SU-DHL-6 (cell line): Measurements from ENCODE around the gene GATAD2B.
A peak's percentile ranks its signal among the peaks of the same experiment; 100 is the strongest.

Source experiments
- H2AFZ ChIP-seq: fragments of 200-600 bp; sonication (generic); 2 replicates; pipeline ENCODE4 v1.6.1; 2014; ENCODE audit warnings: low read depth, mild to moderate bottlenecking, moderate library complexity, mixed read lengths, antibody characterized with exemption, low read length; ENCODE audit not compliant: severe bottlenecking
- H3F3A ChIP-seq: fragments of 200-600 bp; shearing (Covaris generic); 2 replicates; pipeline ENCODE4 v1.6.0; 2016; ENCODE audit warnings: antibody characterized with exemption, mild to moderate bottlenecking; ENCODE audit not compliant: insufficient read depth
- H3K27ac ChIP-seq: fragments of 200-600 bp; sonication (generic); 2 replicates; pipeline ENCODE4 v1.5.1; 2016; ENCODE audit warnings: low read depth, mild to moderate bottlenecking, low read length, moderate library complexity, mixed read lengths
- H3K27me3 ChIP-seq: fragments of 200-600 bp; sonication (generic), shearing (Covaris generic); 2 replicates; pipeline ENCODE4 v1.6.0; 2014; ENCODE audit warnings: mild to moderate bottlenecking, low read length
- H3K36me3 ChIP-seq: fragments of 200-600 bp; sonication (generic); 2 replicates; pipeline ENCODE4 v1.6.1; 2014; ENCODE audit warnings: mild to moderate bottlenecking, low read length, mixed read lengths
- H3K4me2 ChIP-seq: fragments of 300-600, 200-600 bp; shearing (Covaris generic), sonication (generic); 2 replicates; pipeline ENCODE4 v1.6.0; 2014; ENCODE audit warnings: low read length, low read depth, mild to moderate bottlenecking; ENCODE audit not compliant: poor library complexity, severe bottlenecking
- H3K4me3 ChIP-seq: fragments of 200-600 bp; sonication (generic); 2 replicates; pipeline ENCODE4 v1.5.1; 2014; ENCODE audit warnings: antibody characterized with exemption, low read length, mild to moderate bottlenecking, mixed read lengths; ENCODE audit not compliant: insufficient read depth, poor library complexity, severe bottlenecking
- H3K79me2 ChIP-seq: fragments of 200-600 bp; sonication (generic); 2 replicates; pipeline ENCODE4 v1.6.1; 2014; ENCODE audit warnings: mild to moderate bottlenecking, low read length, moderate library complexity; ENCODE audit not compliant: insufficient read depth
- H3K9ac ChIP-seq: fragments of 200-600 bp; sonication (generic); 2 replicates; pipeline ENCODE4 v1.7.0; 2014; ENCODE audit warnings: mild to moderate bottlenecking, low read length
- H3K9me2 ChIP-seq: fragments of 200-600 bp; sonication (generic); replicated peaks from 2 replicates; pipeline ENCODE4 v1.6.1; 2014; ENCODE audit warnings: low read length; ENCODE audit not compliant: insufficient read depth
- H3K9me3 ChIP-seq: fragments of 200-600 bp; sonication (generic); 2 replicates; pipeline ENCODE4 v1.6.1; 2014; ENCODE audit warnings: low read length, mixed read lengths; ENCODE audit not compliant: insufficient read depth
- H4K20me1 ChIP-seq: fragments of 200-600 bp; sonication (generic); 2 replicates; pipeline ENCODE4 v1.6.1; 2014; ENCODE audit warnings: low read depth, mild to moderate bottlenecking, antibody characterized with exemption, low read length, moderate library complexity, mixed read lengths
- CTCF ChIP-seq: fragments of 200-600 bp; sonication (generic); IDR thresholded peaks from one replicate; pipeline ENCODE4 v1.5.1; 2017; ENCODE audit warnings: antibody characterized with exemption, mild to moderate bottlenecking, low read length, moderate library complexity; ENCODE audit not compliant: insufficient read depth, poor library complexity, severe bottlenecking
- EZH2phosphoT487 ChIP-seq: fragments of 200-600 bp; sonication (generic), shearing (Covaris generic); conservative IDR thresholded peaks from 2 replicates; pipeline ENCODE4 v1.6.1; 2018; ENCODE audit warnings: mild to moderate bottlenecking, antibody characterized with exemption, low read length, moderate library complexity, mixed read lengths

Gene GATAD2B

DNA sequence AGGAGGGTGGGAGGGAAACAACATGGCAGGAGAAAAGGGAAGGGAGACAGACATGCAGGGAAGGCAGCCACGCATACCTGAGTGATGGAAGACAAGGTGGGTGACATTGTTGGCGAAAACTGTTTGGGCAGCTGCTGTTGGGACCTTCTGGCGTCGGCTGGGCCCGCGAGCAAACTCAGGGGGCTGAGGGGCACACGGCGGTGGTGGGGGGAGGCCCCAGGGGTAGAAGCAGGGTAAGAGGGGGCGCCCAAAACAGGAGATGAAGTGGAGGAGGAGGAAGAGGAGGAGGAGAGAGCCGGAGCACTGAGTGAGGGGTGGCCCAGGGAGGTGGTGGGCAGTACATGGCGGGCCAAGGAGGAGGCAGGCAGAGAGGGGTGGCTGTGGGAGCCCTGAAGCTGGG, 28.4 kb upstream of the GATAD2B start:
- Histone ChIP-seq H3K79me2 (peaks cover 26% of the 10 kb centered on the region), H3K4me2 (no peak overlapping the region), H3K9me3 (no peaks in the 10 kb centered on the region), H2AFZ (no peak overlapping the region), H3F3A (peaks cover 20% of the 10 kb centered on the region), H4K20me1 (no peaks in the 10 kb centered on the region), H3K27ac (no peak overlapping the region), H3K36me3 (peaks cover 6% of the 10 kb centered on the region; the same call in 1 of the 2 replicates), H3K4me3 (no peak overlapping the region), H3K27me3 (no peaks in the 10 kb centered on the region), H3K9me2 (no peaks in the 10 kb centered on the region), H3K9ac (no peak overlapping the region)
- TF ChIP-seq EZH2phosphoT487 (no peak), CTCF (no peak)

- Histone ChIP-seq H3K79me2 (peaks cover 31% of the 10 kb centered on the region), H2AFZ (no peak within 1 kb of the TSS), H3K9me3 (no peaks in the 10 kb centered on the region), H3K9ac (peak within 1 kb of the TSS; percentile 86), H3F3A (peaks cover 32% of the 10 kb centered on the region), H3K9me2 (no peaks in the 10 kb centered on the region), H3K4me3 (peak within 1 kb of the TSS; percentile 66), H3K4me2 (peak within 1 kb of the TSS; percentile 97), H4K20me1 (no peaks in the 10 kb centered on the region), H3K36me3 (peaks cover 6% of the 10 kb centered on the region; the same call in 1 of the 2 replicates), H3K27ac (peak within 1 kb of the TSS; percentile 90), H3K27me3 (no peaks in the 10 kb centered on the region)
- TF ChIP-seq CTCF: peak; percentile 18
- no peak for TF ChIP-seq EZH2phosphoT487
Measured at GRCh38 chr1:153946622-153947241, 24.0 kb upstream of the GATAD2B start, which contains the start of gene DENND4B. DENND4B (minus strand) TSS chr1:153946718; CDS start chr1:153944374, 2,344 bp downstream.

- Histone ChIP-seq H3K4me3 (peak overlapping the region; percentile 66), H3K4me2 (peak overlapping the region; percentile 97), H3K9me3 (no peaks in the 10 kb centered on the region), H3K27ac (peak overlapping the region; percentile 90), H3K9me2 (no peaks in the 10 kb centered on the region), H3F3A (peaks cover 32% of the 10 kb centered on the region), H2AFZ (no peak overlapping the region), H3K27me3 (no peaks in the 10 kb centered on the region), H3K79me2 (peaks cover 31% of the 10 kb centered on the region), H4K20me1 (no peaks in the 10 kb centered on the region), H3K36me3 (peaks cover 5% of the 10 kb centered on the region; the same call in 1 of the 2 replicates), H3K9ac (peak overlapping the region; percentile 86)
- TF ChIP-seq CTCF (no peak), EZH2phosphoT487 (no peak)
Measured at GRCh38 chr1:153945795-153946621, 23.2 kb upstream of the GATAD2B start.
